CD4-positive, alpha-beta T cell (primary cell): ENCODE measurements around the gene ZBTB7A. TPM values are rescaled to one million over a fixed set of nuclear protein-coding genes. Genes with fewer than 3 reads are reported as not detected.

Experiments used
- ATAC-seq: fragments of 200-7000 bp; cut with Tn5 transposase; one replicate; pipeline ENCODE4 v1.10.0; 2022; ENCODE audit warnings: mild to moderate bottlenecking; ENCODE audit not compliant: poor library complexity
- CTCF ChIA-PET: fragments of 350-600 bp; sonication (Branson Sonifier 250); formaldehyde crosslinking; loops from one replicate; lab custom pipeline; 2021; ENCODE audit warnings: antibody characterized with exemption, inconsistent platforms; lab: Charles Lee
- POLR2A ChIA-PET: fragments of 350-600 bp; sonication (Branson Sonifier 250); formaldehyde crosslinking; loops from one replicate; lab custom pipeline; 2021; ENCODE audit warnings: antibody characterized with exemption, inconsistent platforms; lab: Charles Lee
- DNase-seq, 14 experiments: peaks; one replicate each; pipeline ENCODE4 v3.0.0-alpha.2; 2013 to 2020; ENCODE audit warnings: mixed read lengths in 2 of 14
- H3K27ac ChIP-seq, 2 donors: one replicate each; pipeline versions ENCODE4 v1.5.1 to v1.7.0; 2013; ENCODE audit warnings: low read length in 2 of 2, low read depth in 1 of 2, mild to moderate bottlenecking in 1 of 2
- H3K27me3 ChIP-seq, 2 experiments: 1 replicate in 1 of 2; 2 replicates in 1 of 2; pipeline versions ENCODE4 v1.6.1 to v1.7.0; 2013; ENCODE audit warnings: low read length in 2 of 2, control low read depth in 1 of 2, mild to moderate bottlenecking in 1 of 2, moderate library complexity in 1 of 2; ENCODE audit not compliant: insufficient read depth in 2 of 2, control insufficient read depth in 1 of 2
- H3K36me3 ChIP-seq: one replicate; pipeline ENCODE4 v1.6.1; 2013; ENCODE audit warnings: low read length, control low read depth; ENCODE audit not compliant: insufficient read depth
- H3K4me1 ChIP-seq: one replicate; pipeline ENCODE4 v1.6.1; 2013; ENCODE audit warnings: low read length, control low read depth; ENCODE audit not compliant: insufficient read depth
- H3K4me3 ChIP-seq: one replicate; pipeline ENCODE4 v1.5.1; 2013; ENCODE audit warnings: mild to moderate bottlenecking, low read length, moderate library complexity
- H3K9me3 ChIP-seq, 2 experiments: 1 replicate in 1 of 2; 2 replicates in 1 of 2; pipeline versions ENCODE4 v1.6.1 to v1.7.0; 2013; ENCODE audit warnings: low read length in 2 of 2, mild to moderate bottlenecking in 2 of 2, control low read depth in 1 of 2, moderate library complexity in 1 of 2; ENCODE audit not compliant: control insufficient read depth in 1 of 2, insufficient read depth in 1 of 2
- H3K27ac Mint-ChIP-seq: one replicate; pipeline ENCODE4 v1.8.0; 2020; ENCODE audit warnings: mixed read lengths
- H3K27me3 Mint-ChIP-seq: one replicate; pipeline ENCODE4 v1.8.0; 2021; ENCODE audit warnings: mixed read lengths
- H3K36me3 Mint-ChIP-seq: one replicate; pipeline ENCODE4 v1.8.0; 2021; ENCODE audit warnings: low read depth, mixed read lengths
- H3K4me1 Mint-ChIP-seq: one replicate; pipeline ENCODE4 v1.8.0; 2021; ENCODE audit warnings: low read depth, mixed read lengths
- H3K4me3 Mint-ChIP-seq: one replicate; pipeline ENCODE4 v1.8.0; 2020; ENCODE audit warnings: mild to moderate bottlenecking, mixed read lengths
- H3K9me3 Mint-ChIP-seq: one replicate; pipeline ENCODE4 v1.8.0; 2020; ENCODE audit warnings: mixed read lengths
- CTCF ChIP-seq: fragments of 200-600 bp; IDR thresholded peaks from one replicate; pipeline ENCODE4 v1.8.0; 2022; ENCODE audit warnings: antibody characterized with exemption, mild to moderate bottlenecking
- intact Hi-C, 2 experiments: fragments of 100-400 bp; cut with DNase I in 1 of 2; cut with micrococcal nuclease in 1 of 2; formaldehyde crosslinking; loops; one replicate each; pipeline versions ENCODE4 v1.15.1 to v1.9.0; 2023 to 2025; cut with DNase I, micrococcal nuclease
- total RNA-seq, 174 experiments: library from RNA in 2 of 174; stranded (reverse) in 2 of 174; gene quantifications; one replicate each; pipeline ENCODE4 v1.2.3 and lab custom pipeline; 2021 to 2026

Gene ZBTB7A
- total RNA-seq, 2 experiments from 2014 or later: 44.2 to 47.2 TPM

GRCh38 chr19:4064496-4065260 is 2.0 kb downstream of the ZBTB7A start:
- CTCF ChIA-PET: no interaction called here
- Histone ChIP-seq H3K4me1 (peaks cover 70% of the 10 kb centered on the region), H3K27me3 (no peaks in the 10 kb centered on the region), H3K4me3 (peak overlapping the region; percentile 65), H3K36me3 (peaks cover 25% of the 10 kb centered on the region), H3K9me3 (no peaks in the 10 kb centered on the region), H3K27ac (peak overlapping the region; percentile 80)
- DNase-seq: peak in 11 of 14 experiments; percentile 28 to 77 (median 47)
- Mint-ChIP-seq H3K27me3 (no peaks in the 10 kb centered on the region), H3K4me3 (peak overlapping the region; percentile 70), H3K9me3 (no peaks in the 10 kb centered on the region), H3K27ac (no peak overlapping the region), H3K4me1 (peaks cover 35% of the 10 kb centered on the region), H3K36me3 (peaks cover 9% of the 10 kb centered on the region)
- no peak for TF ChIP-seq CTCF
- POLR2A ChIA-PET: interaction anchor here (0.6 to 5.5 kb wide), 4 partner anchors 21 to 77 kb away, joined by 3 to 70 read pairs (median 4); no protein-coding TSS in a partner anchor
- no peak for ATAC-seq
- intact Hi-C loops: loop anchor here (1.0 to 5.0 kb wide), 3 partner anchors 57 to 118 kb away; partner anchors contain the start of genes ANKRD24 (in 1 of the 2), EEF2 (in 1 of the 2), PIAS4 (in 1 of the 2) and SIRT6 (in 1 of the 2)

- peak overlapping the region; percentile 89 for H3K4me3 Mint-ChIP-seq
- H3K27me3 ChIP-seq: no peaks in the 10 kb centered on the region
- H3K9me3 Mint-ChIP-seq: no peaks in the 10 kb centered on the region
- intact Hi-C loops: no loop called here
- H3K27me3 Mint-ChIP-seq: no peaks in the 10 kb centered on the region
- no peaks in the 10 kb centered on the region for H3K9me3 ChIP-seq
- H3K27ac ChIP-seq: peak overlapping the region; percentile 80
- H3K36me3 Mint-ChIP-seq: peaks cover 9% of the 10 kb centered on the region
- peak overlapping the region; percentile 81 for H3K27ac Mint-ChIP-seq
- CTCF ChIA-PET: no interaction called here
- no peak for DNase-seq
- peaks cover 29% of the 10 kb centered on the region for H3K4me1 Mint-ChIP-seq
- H3K4me3 ChIP-seq: peak overlapping the region; percentile 65
- peaks cover 70% of the 10 kb centered on the region for H3K4me1 ChIP-seq
- ATAC-seq: no peak
- TF ChIP-seq CTCF: no peak
- POLR2A ChIA-PET: interaction anchor here (0.6 to 1.5 kb wide), 3 partner anchors 21 to 77 kb away, joined by 3 to 6 read pairs (median 3); partner anchors contain the start of gene PIAS4
- H3K36me3 ChIP-seq: peaks cover 25% of the 10 kb centered on the region
Measured at GRCh38 chr19:4064149-4064495, 2.6 kb downstream of the ZBTB7A start.

- H3K36me3 ChIP-seq: peaks cover 25% of the 10 kb centered on the region
- CTCF ChIA-PET: interaction anchor here (1.0 kb wide), 1 partner anchor 77 kb away, joined by 3 read pairs; no protein-coding TSS in a partner anchor
- H3K4me1 Mint-ChIP-seq: peaks cover 24% of the 10 kb centered on the region
Measured at GRCh38 chr19:4063369-4064148, 3.1 kb downstream of the ZBTB7A start.

More at GRCh38 chr19:4063369-4064148, 3.1 kb downstream of the ZBTB7A start:
- Mint-ChIP-seq H3K9me3 (no peaks in the 10 kb centered on the region), H3K27me3 (no peaks in the 10 kb centered on the region), H3K27ac (peak overlapping the region; percentile 81), H3K4me3 (peak overlapping the region; percentile 89), H3K36me3 (peaks cover 9% of the 10 kb centered on the region)
- no peaks in the 10 kb centered on the region for H3K27me3 ChIP-seq
- TF ChIP-seq CTCF: no peak
- H3K4me3 ChIP-seq: peak overlapping the region; percentile 65
- H3K27ac ChIP-seq: peak overlapping the region; percentile 24 to 80
- POLR2A ChIA-PET: interaction anchor here (0.6 to 1.5 kb wide), 3 partner anchors 41 to 76 kb away, joined by 3 to 6 read pairs (median 4); partner anchors contain the start of gene PIAS4
- no peak for ATAC-seq
- H3K9me3 ChIP-seq: no peaks in the 10 kb centered on the region
- H3K4me1 ChIP-seq: peaks cover 70% of the 10 kb centered on the region
- DNase-seq: peak in 1 of 14 experiments; percentile 49
- intact Hi-C loops: no loop called here
